Stimulated activated CD4-positive, alpha-beta T cell treated with anti-CD3 and anti-CD28 coated beads, Interleukin-4, amount 100 ng/mL, for 4 hours (primary cell): ENCODE results near the gene PNPLA3.

ENCODE experiments used
- DNase-seq, 2 experiments: peaks; one replicate each; pipeline ENCODE4 v3.0.0-alpha.2; 2020

PNPLA3 gene

DNA sequence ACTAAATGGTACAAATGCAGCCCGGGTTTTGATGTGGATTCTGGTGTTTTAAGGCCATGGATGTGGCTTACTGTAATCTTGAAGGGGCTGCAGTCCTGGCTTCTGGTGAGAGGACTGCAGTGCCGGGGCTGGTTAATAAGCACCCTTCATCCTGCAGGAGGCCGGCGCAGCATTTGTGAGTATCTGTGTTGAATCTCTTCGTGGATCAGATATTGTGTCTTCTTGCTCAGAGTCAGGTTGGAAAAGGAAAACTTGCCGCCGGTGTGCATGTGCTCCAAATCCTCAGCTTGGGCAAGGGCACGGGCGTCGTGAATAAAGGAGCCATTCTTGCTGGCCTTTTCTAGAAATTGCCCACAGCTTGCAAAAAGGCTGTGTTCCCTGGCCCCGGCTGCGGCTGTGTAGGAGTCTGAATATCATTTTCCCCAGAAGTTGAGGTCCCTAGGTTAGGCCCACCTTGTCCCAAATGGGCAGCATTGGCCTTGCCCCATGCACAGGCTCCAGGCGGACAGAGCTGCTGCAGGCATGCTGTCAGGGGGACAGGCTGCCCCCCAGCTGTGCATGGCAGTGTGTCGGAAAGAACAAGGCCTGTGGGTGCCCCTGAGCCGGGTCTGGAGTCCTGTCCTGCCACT, 71.6 kb downstream of the PNPLA3 start:
- no peak for DNase-seq

DNA sequence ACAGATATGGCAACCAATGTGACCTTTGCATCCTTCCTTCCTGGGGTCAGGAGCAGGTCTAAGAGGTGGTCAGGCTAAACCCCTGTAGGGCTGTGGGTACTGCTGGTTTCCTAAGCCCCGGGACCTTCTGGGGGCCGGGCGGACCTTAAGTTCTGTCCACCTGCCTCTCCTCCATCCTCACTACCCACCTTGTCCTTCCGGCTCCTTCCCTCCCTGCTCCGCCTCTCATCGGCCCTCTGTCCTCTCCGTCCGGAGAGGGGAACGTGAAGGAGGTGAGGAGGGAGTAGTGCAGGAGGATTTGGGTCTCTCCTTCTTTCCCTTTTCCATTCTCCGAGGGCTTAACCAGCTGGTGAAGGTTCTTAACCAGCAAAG, 72.2 kb downstream of the PNPLA3 start:
- no peak for DNase-seq

DNA sequence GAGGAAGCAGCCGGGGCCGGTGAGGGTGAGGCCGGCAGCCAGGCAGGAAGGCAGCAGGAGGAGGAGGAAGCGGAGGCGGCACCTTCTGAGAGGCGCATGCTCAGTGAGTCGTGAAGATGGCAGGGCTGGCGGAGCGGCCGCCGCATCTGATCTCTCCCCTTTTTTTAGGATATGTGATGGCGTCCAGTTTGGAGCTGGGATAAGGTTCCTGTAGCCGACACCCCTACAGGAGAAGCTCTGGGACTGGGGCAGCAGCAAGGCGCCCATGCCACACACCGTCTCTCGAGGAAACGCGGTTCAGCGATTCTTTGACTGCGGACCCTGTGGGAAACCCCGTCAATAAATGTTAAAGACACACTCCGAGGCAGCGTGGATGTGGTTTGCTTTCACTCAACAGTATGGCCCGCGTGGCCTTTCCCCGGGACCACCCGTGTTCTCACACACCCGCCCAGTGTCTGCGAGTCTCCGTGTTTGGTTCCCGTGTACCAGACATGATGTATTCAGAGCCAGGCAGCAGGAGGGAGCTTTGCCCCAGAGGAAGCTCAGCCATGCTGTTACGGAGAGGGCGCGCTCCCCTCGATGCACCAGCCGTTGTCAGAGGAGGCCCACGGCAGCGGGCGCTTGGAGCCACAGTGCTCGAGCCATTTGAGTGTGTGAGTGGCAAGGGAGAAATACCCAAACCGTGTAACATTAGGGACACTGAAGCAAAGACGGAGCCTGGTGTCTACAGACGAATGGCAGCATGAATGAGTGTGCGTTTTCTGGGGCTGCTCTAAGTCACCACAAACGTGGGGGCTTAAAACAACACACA, 72.8 kb downstream of the PNPLA3 start:
- DNase-seq, result peak; percentile 66 to 71

DNA sequence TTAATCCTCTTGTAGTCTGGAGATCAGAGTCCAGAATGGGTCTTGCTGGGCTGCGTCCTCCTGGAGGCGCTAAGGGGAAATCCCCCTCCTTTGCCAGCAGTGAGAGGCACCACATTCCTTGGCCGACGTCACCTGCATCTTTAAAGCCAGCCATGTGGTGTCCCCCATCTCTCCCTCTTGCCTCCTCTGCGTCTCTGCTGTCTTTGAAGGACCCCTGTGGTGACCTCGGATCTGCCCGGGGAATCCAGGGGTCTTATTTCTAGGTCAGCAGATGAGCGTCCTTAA, 73.3 kb downstream of the PNPLA3 start:
- DNase-seq, result no peak
